Brain microvascular endothelial cell (primary cell): ENCODE results near the gene CASKIN1.

Source experiments
- DNase-seq: peaks from one replicate; pipeline ENCODE4 v3.0.0-alpha.2; 2020
- H3K27ac ChIP-seq: fragments of 250-450 bp; sonication (Bioruptor Pico); 2 replicates; pipeline ENCODE4 v1.5.1; 2020; ENCODE audit warnings: mild to moderate bottlenecking, moderate library complexity
- H3K27me3 ChIP-seq: fragments of 250-450 bp; sonication (Bioruptor Pico); replicated peaks from 2 replicates; pipeline ENCODE4 v1.5.1; 2020; ENCODE audit warnings: mild to moderate bottlenecking
- H3K36me3 ChIP-seq: fragments of 250-450 bp; sonication (Bioruptor Pico); replicated peaks from 2 replicates; pipeline ENCODE4 v1.5.1; 2020; ENCODE audit warnings: mild to moderate bottlenecking
- H3K4me3 ChIP-seq: 2 replicates; pipeline ENCODE4 v1.5.1; 2011; ENCODE audit warnings: low read depth, mild to moderate bottlenecking, control low read depth, low read length, moderate library complexity
- CTCF ChIP-seq: IDR thresholded peaks from 2 replicates; pipeline ENCODE4 v1.5.1; 2011; ENCODE audit warnings: low read depth, mild to moderate bottlenecking, moderate library complexity, low read length, control low read depth, inconsistent platforms; ENCODE audit errors: missing control alignments
- in situ Hi-C: cut with HindIII; loops from 2 replicates; pipeline ENCODE4 v1.10.0; 2017; ENCODE audit warnings: low sequenced_read_pairs, low pct_ligation_motif_present

The CASKIN1 gene

GRCh38 chr16:2194166-2194834, 2.1 kb downstream of the CASKIN1 start:
- H3K27me3 ChIP-seq: peaks cover 44% of the 10 kb centered on the region
- in situ Hi-C loops: no loop called here
- H3K36me3 ChIP-seq: no peaks in the 10 kb centered on the region
- DNase-seq: peak; percentile 37
- no peak overlapping the region for H3K4me3 ChIP-seq
- no peak overlapping the region for H3K27ac ChIP-seq
- no peak for TF ChIP-seq CTCF

- no peak for DNase-seq
- no peak for TF ChIP-seq CTCF
- peaks cover 21% of the 10 kb centered on the region for H3K27me3 ChIP-seq
Measured at GRCh38 chr16:2191446-2191706, 5.0 kb downstream of the CASKIN1 start.

GRCh38 chr16:2190659-2191445, 5.6 kb downstream of the CASKIN1 start:
- no peak for TF ChIP-seq CTCF
- DNase-seq: no peak
- in situ Hi-C loops: no loop called here
- Histone ChIP-seq H3K27ac (no peak overlapping the region), H3K27me3 (peaks cover 17% of the 10 kb centered on the region), H3K4me3 (no peak overlapping the region), H3K36me3 (no peaks in the 10 kb centered on the region)

More at GRCh38 chr16:2191446-2191706, 5.0 kb downstream of the CASKIN1 start:
- Histone ChIP-seq H3K36me3 (no peaks in the 10 kb centered on the region), H3K27ac (no peak overlapping the region), H3K4me3 (no peak overlapping the region)
- in situ Hi-C loops: no loop called here

- no peak overlapping the region for H3K4me3 ChIP-seq
- in situ Hi-C loops: no loop called here
- TF ChIP-seq CTCF: no peak
- H3K27ac ChIP-seq: no peak overlapping the region
- peaks cover 10% of the 10 kb centered on the region for H3K27me3 ChIP-seq
- H3K36me3 ChIP-seq: no peaks in the 10 kb centered on the region
- DNase-seq: no peak
Measured at GRCh38 chr16:2190002-2190658, 6.3 kb downstream of the CASKIN1 start.

- no peak for TF ChIP-seq CTCF
- in situ Hi-C loops: no loop called here
- DNase-seq: no peak
- H3K36me3 ChIP-seq: no peaks in the 10 kb centered on the region
- no peak overlapping the region for H3K4me3 ChIP-seq
- H3K27ac ChIP-seq: no peak overlapping the region
- H3K27me3 ChIP-seq: peaks cover 3% of the 10 kb centered on the region
Measured at GRCh38 chr16:2189252-2189893, 7.0 kb downstream of the CASKIN1 start.
